Activated CD8-positive, alpha-beta memory T cell treated with anti-CD3 and anti-CD28 coated beads for 48 hours (primary cell): ENCODE data around the gene PCLO.
"Not testable (repeated sequence)": the region's sequence is repeated elsewhere in the genome, so short reads cannot be mapped to it uniquely, and the experiment has no call there.

Experiments used
- DNase-seq, 3 experiments: peaks; one replicate each; pipeline ENCODE4 v3.0.0-alpha.2; 2020; ENCODE audit warnings: low read depth in 2 of 3, low spot score in 2 of 3

PCLO gene

DNA sequence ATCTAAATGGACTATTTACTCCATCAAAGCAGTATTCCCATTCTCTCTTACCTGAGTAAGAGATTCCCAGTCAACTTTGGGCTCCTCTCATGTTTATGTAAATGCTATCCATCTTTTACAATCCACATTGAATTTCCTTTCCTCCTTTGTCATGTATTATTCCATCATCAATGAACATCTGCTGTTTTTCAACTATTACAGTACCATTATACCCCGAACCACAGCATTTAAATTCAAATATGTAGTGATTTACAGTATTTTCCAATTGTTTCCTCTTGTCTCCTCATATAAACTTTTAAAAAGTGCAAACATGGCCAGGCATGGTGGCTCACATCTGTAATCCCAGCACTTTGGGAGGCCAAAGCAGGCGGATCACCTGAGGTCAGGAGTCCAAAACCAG lies 20.3 kb downstream of the PCLO start:
- no peak for DNase-seq

DNA sequence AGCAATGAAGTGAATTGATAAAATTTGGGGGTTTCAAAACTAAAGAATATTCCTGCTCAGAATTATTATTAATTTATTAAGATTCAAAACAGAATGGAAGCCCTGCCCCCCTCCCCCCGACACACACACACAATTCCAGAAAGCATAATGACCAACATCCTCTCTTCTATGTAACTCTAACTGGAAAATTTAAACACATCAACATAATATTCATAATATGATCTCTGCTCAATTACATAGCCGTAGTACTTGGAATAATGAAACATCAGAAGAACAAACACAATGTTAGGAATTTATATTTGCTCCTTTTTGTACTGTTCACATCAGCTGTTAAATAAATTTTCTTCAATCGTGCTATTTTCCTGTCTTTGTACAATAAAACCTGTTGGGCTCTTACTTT lies 20.8 kb downstream of the PCLO start:
- no peak for DNase-seq

DNA sequence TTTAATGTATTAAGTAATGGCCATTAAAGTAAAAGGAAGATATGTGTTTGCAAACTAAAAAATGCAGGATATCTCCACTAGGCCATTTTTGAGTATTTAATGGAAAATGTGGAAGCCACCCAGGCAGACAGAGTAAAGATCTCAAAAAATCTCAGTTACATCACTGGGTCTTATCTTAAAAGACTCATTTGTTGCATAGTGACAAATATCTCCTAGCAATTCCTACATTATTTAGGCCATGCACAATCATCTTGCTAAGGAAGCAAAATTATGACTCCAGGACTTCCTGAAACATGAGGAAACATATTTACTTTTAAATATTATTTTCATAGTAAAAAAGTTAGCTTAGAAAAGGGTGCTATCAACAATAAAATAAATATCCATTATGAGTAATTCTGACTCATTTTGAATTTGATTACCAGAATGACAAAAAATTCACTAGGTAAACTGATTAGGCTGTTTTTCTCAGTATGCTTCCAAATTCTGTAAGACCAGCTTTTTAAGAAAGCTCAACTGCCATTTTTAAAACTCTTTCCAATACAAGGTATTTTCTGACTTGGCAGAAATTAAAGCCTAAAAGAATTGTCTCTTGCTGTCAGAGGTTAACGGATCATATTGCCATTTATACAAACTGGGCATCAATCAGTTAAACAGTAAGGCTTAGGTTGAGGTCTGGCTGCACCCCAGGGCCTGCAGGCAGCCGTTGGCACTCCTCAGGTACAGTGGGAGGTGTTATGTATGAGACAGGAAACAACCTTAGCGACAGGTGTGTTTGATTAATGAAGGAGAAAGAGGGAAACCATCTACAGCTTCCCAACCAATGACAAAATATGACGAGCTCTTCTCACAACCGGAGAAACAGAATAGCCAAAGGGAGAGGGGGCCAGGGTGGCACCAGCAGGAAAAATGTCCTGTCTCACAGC lies 31.8 kb downstream of the PCLO start:
- DNase-seq: no peak

DNA sequence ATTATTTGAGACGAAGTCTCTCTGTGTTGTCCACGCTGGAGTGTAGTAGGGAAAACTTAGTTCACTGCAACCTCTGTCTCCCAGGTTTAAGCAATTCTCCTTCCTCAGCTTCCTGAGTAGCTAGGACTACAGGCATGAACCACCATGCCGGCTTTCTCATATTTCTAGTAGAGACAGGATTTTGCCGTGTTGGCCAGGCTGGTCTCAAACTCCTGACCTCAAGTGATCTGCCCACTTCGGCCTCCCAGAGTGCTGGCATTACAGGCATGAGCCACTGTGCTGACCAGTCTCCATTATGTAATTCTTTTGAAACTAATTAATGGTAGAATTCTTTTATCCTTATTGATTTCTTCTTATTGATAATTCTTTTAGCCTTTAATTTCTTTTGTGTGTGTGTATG lies 32.5 kb downstream of the PCLO start:
- DNase-seq: no peak

DNA sequence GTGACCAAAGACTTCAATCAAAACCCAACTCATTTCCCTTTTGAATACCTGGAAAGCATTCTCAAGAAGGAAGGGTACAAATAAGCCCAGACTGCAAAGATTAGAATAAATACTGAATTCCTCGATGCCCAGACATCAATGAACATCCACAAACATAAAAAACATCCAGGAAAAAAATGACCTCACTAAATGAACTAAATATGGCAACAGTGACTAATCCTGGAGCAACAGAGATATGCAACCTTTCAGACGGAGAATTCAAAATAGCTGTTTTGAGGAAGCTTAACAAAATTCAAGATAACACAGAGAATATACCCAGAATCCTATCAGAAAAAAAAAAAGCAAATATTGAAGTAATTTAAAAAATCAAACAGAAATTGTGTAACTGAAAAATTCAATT lies 43.2 kb downstream of the PCLO start:
- DNase-seq: no peak

DNA sequence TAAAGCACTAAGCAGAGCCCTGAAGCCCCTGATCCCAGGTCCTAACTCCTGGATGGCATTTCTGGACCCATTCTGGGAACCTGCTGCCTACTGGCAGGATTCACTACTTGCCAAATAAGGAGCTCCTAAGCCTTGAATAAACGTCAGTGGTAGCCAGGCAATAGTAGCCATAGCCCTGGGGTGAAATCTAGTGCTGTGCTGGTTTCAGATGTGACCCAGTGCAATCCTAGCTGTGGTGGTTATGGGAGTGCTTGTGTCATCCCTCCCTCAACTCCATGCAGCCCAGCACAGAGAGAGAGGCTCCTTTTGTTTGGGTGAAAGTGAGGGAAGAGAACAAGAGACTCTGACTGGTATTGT lies 43.7 kb downstream of the PCLO start:
- no peak for DNase-seq

DNA sequence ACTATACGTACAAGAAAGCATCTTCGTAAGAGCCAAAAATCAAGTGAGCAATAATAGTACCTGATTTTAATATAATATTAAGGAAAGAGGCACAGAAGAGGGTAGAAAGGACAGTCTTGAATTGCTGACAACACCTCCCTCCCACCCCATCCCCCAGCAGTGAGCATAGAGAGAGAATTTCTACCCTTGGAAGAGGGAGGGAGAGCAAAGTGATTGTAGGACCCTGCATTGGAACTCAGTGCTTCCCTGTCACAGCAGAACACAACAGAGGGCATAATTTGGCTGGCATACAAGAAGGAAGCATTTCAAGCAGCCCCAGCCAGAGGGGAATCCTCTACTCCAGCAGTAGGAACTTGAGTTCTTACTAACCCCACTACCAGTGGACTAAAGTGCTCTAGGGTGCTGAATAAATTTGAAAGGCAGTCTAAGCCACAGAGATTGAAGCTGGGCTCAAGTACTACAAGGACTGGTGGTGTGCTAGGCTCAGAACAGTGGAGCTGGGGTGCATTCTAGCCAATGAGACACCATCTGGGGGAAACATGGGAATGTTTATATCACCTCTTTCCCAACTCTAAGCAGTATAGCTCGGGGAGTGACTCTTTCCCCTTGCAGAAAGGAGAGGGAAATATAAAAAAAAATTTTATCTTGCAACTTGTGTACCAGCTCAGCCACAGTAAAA lies 44.2 kb downstream of the PCLO start:
- DNase-seq: no peak

DNA sequence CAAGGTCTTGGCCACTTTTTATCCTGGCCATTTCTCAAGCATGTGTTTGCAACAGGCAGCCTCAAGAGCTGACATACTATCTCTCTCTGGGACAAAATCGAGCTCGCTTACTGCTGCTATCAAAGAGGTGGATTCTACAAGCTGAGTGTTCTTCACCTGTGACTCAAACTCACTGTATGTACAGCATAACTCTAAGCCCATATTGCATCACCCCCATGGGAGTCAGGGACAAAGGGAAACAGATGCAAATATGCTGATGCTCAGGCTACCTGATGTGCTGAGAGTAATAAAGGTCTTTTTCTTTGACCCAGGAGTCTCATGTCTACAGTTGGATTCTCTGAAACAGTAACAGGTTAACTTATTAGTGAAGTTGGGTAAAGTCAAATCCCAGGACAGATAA lies 45.2 kb downstream of the PCLO start:
- DNase-seq: no peak

DNA sequence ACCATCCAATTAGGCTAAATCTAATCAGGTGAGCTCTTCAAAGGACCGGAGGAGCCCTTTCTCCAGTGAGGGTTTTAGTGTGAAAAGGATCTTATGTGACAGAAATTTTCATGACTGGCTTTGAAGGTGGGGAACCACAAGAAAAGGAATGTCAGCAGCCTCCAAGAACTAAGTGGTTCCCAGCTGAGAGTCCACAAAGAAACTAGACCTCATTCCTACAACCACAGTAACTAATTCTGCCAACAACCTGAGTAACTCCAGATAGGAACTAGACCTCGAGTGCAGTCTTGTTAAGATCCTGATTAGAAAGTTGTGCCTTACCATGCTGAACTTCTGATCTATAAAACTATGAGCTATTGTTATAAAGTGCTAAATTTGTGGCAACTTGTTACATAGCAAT lies 51.3 kb downstream of the PCLO start:
- no peak for DNase-seq

DNA sequence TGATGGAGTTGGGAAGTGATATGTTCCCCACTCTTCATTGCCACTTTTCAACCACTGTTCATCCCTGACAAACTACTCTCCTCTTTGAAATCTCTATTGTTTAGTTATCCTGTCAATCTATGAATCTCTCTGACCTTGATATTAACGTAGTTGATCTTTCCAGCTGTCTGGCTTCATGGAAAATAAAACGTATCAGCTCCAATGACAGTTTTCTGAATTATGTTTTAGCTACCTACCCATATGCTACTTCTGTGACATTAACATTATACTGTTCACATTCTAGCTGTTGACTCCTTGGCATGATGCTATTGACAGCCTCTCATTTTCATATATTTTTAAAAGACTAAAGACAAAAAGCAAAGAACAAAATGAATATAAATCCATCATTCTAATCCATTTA lies 53.3 kb downstream of the PCLO start:
- no peak for DNase-seq

DNA sequence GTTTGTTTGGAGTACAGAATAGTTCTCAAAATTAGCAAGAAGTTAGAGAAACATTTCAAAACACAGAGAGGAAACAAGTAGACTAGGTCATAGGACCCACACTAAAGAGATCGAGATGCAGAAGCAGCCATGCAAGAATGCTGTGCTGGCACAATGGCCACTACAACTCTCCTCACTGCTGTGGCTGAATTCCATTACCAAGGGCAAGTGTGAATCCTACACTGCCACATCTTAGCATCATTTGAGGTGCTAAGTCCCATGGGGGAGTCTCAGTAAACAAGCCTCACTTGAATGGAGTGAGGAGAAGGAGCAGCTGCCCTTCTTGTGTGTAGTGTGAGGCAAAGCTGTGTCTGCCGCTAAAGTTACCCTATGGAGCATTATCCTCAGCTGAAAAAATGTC lies 56.7 kb downstream of the PCLO start:
- DNase-seq: no peak

DNA sequence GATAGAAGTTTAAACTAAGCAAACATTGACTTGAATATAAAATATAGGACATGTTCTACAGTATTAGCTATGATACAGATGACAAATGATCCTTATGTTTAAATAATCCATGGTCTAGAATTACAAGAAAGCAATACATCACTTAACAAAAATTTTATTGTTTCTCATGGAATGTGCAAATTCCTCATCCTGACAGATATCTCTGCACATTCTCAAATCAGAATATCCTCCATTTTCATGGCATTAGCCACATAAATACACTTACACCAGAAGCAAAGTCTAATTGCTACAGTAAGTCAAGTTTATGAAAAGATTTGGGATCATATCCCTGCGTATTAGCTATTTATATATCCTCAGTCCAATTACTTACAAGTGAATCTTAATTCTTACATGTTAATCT lies 57.6 kb downstream of the PCLO start:
- no peak for DNase-seq

DNA sequence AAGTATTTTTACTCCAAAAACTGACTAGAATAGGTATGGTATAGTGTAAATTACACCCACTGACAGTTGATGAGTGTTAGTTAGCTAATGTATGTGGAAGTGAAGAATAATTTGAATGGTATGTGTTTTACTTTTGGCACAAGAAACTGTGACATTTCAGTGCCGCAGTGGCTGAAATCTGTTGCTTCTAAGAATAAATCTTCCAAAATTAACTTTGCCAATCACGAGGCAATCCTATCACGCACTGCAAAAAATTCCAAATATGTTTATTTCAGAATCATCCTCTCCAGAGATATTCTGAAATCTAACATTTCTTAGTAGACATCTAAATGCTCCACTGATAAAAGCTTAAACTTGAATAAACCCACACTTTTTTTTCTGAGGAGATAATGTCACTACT lies 61.2 kb downstream of the PCLO start:
- no peak for DNase-seq

DNA sequence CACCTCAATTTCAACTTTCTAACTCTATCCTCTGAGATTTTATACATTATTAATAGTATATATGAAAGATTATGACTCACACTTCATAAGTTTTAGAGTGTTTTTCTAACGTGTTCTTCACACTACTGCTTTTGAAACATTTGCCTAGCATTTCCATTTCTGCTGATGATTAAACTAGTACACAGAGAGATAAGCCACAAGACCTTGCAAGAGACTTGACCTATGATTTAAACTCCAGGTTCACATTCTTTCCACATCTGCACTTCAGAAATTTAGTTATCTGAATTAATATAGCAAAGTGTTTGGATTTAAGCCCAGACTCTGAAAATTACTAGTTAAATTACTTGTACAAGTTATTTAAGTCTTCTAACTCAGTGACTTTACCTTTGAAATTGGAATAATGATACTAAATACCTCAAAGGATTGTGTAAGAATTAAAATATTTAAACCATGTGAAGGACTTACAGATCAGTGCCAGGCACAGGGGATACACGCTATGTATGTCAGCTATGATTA lies 66.6 kb downstream of the PCLO start:
- no peak for DNase-seq

DNA sequence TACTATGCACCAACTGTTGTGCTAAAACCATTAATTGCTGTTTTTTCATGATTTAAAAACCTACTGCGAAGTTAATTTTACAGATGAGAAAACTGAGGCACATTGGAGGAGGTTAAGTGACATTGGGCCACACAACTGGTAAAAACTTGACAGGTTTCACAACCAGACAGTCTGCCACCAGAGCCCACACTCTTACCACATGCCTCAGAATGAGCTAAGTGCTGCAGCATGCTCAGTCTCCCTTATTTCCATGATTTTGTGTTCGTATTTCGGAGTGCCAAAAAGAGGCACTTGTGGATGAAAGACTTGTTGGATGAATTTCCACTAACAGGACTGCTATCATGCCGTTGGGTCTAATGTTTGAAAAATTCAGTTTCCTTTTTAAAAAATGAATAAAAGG lies 77.4 kb downstream of the PCLO start:
- no peak for DNase-seq

DNA sequence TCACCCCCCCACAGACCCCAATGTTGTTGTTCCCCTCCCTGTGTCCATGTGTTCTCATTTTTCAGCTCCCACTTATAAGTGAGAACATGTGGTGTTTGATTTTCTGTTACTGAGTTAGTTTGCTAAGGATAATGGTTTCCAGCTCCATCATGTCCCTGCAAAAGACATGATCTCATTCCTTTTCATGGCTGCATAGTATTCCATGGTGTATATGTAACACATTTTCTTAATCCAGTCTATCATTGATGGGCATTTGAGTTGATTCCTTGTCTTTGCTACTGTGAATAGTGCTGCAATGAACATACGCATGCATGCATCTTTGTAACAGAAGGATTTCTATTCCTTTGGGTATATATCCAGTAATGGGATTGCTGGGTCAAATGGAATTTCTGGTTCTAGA lies 82.8 kb downstream of the PCLO start:
- DNase-seq: not testable (repeated sequence)

DNA sequence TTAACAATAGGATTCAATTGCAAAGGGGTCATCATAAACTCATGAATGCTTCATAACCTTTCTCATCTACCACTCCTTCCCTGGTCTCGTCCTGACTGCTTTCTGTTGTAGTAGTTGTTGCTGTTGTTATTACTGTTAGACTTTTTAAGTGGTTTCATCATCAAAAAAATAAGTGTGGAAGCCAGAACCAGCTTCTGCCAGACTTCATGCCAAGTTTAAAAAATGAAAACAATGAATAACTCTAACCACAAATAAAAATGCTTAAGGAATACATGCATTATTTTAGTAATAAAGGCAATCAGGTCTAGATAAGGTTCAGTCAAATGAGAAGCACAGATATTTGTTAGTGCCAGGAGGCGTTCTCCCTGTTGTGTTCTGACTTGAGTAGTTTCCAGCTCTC lies 85.4 kb downstream of the PCLO start:
- no peak for DNase-seq

DNA sequence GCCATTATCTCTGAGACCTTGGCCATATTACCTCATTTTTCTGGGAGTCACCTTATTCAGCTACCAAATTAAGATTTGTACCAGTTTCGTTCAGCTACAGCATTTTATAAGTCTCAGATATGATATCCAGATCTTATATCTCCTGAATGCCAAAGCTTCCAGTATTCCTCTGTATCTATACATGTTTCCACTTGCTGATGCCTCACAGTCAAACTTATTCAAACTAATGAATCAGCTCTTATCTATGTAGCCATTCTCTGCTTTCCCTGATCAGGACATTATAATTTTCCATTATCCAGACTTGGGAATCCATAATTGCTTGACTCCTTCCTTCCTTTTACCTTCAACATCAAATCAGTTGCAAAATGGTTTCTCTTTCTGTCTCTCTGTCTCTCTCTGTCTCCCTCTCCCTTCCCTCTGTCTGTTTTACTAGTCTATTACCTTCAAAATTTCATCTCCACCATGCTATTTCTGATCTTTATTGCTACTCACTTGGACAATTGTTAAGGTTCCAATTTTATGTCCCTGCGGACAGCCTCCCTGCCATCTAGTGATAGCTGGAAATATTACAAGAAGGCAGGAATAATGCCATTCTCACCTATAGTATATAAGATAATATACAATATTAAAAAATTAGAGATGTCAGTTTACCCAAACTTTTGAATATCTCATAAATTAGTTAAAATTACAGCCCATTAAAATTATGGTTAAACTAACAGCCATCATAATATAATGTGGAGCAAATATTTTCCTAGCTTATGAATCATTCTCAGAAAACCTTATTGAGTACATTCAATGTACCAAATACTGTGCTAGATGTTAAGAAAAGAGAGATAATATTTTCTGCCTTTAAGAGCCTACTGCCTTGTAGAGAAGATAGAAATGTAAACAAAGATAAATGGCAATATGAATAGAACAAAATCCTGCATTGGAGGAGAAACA lies 89.8 kb downstream of the PCLO start:
- no peak for DNase-seq

DNA sequence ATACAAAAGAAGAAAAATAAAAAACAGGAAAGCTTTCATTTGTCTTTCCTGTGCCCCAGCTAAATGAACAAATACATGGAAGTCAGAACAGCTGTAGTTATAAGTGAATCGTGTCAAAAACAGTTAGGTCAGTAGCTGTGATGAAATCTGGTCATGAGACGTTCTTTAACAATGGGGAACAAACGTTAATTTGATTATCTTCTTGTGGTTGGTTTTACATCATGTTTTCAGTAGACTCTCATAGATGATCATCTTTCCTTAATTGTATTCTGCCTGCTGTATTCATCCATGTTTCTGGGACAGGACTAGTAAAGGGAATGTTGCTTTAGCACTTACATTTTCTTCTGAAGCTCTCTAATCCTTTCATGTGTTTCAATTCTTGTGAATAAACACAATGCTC lies 97.0 kb downstream of the PCLO start:
- no peak for DNase-seq

DNA sequence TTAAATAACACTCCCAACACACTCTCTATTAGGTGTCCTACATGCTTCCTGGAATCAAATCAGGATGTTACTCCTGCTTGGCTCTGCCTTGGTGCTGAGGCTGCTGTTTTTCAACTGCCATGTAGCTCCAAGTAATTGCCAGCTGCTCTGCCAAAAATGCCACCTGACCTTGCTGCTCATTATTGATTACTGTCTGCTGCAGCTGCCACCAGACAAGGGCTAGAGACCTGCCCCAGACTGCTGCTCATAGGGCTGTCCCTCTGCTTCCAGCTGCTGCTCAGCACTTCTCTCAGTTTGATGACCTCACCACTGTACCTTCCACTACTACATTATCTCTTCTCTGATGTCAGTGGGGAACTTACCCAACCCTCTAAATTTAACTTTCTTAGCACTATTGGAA lies 102.5 kb downstream of the PCLO start:
- DNase-seq: no peak

DNA sequence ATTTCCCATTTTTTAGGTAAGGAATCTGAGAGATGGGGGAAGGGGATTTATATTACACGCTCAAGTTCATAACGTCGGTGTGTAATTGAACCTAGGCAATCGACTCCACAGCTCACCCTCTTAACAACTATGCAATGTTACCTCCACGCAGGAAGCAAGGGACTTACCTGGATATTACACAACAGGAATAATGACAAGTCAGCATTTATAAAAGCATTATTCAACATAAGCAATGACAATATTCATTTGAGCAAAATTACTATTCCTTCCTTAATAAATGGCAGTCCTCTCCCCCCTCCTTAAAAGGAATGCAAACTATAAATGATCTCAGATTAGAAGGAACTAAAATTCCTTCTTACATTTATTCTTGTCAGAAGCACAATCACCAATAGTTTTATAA lies 104.0 kb downstream of the PCLO start:
- no peak for DNase-seq

DNA sequence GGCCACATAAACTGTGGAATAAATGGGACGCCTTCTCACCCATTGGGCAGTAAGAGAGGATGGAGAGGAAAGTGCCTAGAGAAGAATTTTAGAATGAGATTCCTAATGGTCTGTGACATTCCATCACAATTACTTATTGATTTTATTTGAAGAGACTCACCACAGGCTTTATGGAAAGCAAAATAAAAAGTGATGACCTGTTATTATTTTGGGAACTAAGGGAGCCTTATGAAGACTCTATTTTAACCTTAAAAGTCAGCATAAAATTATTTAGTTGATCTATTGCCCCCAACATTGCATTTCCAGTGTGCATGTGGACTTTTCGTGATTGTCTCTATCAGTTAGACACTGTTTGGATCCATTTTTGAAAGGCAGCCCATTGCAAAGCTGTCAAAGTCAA lies 107.5 kb downstream of the PCLO start:
- DNase-seq: no peak
